Parathyroid adenoma (tissue), 2 donors: ENCODE results near the gene ITPR3.

Experiments
- H2AFZ ChIP-seq: fragments of 300-600 bp; sonication (generic); one replicate; pipeline ENCODE4 v1.7.0; 2017; ENCODE audit warnings: antibody characterized with exemption, mild to moderate bottlenecking
- H3K27ac ChIP-seq: fragments of 300-600 bp; sonication (generic); one replicate; pipeline ENCODE4 v1.7.0; 2017
- H3K27me3 ChIP-seq: fragments of 300-600 bp; sonication (generic); one replicate; pipeline ENCODE4 v1.7.0; 2017; ENCODE audit warnings: low read length; ENCODE audit not compliant: control insufficient read depth, insufficient read depth
- H3K36me3 ChIP-seq: fragments of 300-600 bp; sonication (generic); one replicate; pipeline ENCODE4 v1.7.0; 2017; ENCODE audit warnings: low read length; ENCODE audit not compliant: control insufficient read depth, insufficient read depth
- H3K4me1 ChIP-seq: fragments of 300-600 bp; sonication (generic); one replicate; pipeline ENCODE4 v1.7.0; 2017; ENCODE audit warnings: control low read depth
- H3K4me2 ChIP-seq: fragments of 300-600 bp; sonication (generic); one replicate; pipeline ENCODE4 v1.7.0; 2017; ENCODE audit warnings: low read length
- H3K4me3 ChIP-seq: fragments of 300-600 bp; sonication (generic); one replicate; pipeline ENCODE4 v1.7.0; 2017; ENCODE audit warnings: low read depth, low read length
- H3K79me2 ChIP-seq: fragments of 300-600 bp; sonication (generic); one replicate; pipeline ENCODE4 v1.7.0; 2017; ENCODE audit warnings: control low read depth
- H3K9ac ChIP-seq: fragments of 300-600 bp; sonication (generic); one replicate; pipeline ENCODE4 v1.7.0; 2017; ENCODE audit warnings: mild to moderate bottlenecking
- H3K9me3 ChIP-seq: fragments of 300-600 bp; sonication (generic); one replicate; pipeline ENCODE4 v1.7.0; 2017; ENCODE audit warnings: low read length; ENCODE audit not compliant: control insufficient read depth
- TF ChIP-seq, protein P1 (sequence below): fragments of 300-600 bp; sonication (generic); IDR thresholded peaks from one replicate; pipeline ENCODE4 v1.7.0; 2017; ENCODE audit warnings: antibody characterized with exemption, mild to moderate bottlenecking
- donor health status: primary hyperparathyroidism.

The ITPR3 gene

DNA sequence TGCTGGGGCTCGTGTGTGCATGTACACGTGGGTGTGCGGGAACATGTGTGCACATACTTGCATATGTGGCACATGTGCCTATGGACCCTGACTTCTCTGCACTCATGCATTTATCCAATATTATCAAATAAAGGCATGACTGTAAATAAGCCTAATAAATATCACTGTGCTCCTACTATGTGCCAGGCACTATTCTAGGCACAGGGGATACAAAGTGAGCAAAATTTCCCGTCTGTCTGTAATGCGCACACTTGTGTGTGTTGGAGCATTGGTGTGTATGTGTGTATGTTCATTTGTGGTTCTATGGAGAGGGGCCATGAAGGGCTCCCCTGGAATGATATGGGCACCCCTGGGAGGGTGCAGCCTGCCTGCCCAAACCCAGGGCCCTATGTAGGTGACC lies 41.9 kb downstream of the ITPR3 start:
- Histone ChIP-seq H3K27me3 (no peaks in the 10 kb centered on the region), H3K4me3 (no peak overlapping the region), H3K9me3 (no peaks in the 10 kb centered on the region), H3K4me2 (no peak overlapping the region), H3K4me1 (no peaks in the 10 kb centered on the region), H2AFZ (no peak overlapping the region), H3K36me3 (no peaks in the 10 kb centered on the region), H3K9ac (no peak overlapping the region), H3K79me2 (no peaks in the 10 kb centered on the region), H3K27ac (no peak overlapping the region)
- TF ChIP-seq, protein P1, sequence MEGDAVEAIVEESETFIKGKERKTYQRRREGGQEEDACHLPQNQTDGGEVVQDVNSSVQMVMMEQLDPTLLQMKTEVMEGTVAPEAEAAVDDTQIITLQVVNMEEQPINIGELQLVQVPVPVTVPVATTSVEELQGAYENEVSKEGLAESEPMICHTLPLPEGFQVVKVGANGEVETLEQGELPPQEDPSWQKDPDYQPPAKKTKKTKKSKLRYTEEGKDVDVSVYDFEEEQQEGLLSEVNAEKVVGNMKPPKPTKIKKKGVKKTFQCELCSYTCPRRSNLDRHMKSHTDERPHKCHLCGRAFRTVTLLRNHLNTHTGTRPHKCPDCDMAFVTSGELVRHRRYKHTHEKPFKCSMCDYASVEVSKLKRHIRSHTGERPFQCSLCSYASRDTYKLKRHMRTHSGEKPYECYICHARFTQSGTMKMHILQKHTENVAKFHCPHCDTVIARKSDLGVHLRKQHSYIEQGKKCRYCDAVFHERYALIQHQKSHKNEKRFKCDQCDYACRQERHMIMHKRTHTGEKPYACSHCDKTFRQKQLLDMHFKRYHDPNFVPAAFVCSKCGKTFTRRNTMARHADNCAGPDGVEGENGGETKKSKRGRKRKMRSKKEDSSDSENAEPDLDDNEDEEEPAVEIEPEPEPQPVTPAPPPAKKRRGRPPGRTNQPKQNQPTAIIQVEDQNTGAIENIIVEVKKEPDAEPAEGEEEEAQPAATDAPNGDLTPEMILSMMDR: no peak

DNA sequence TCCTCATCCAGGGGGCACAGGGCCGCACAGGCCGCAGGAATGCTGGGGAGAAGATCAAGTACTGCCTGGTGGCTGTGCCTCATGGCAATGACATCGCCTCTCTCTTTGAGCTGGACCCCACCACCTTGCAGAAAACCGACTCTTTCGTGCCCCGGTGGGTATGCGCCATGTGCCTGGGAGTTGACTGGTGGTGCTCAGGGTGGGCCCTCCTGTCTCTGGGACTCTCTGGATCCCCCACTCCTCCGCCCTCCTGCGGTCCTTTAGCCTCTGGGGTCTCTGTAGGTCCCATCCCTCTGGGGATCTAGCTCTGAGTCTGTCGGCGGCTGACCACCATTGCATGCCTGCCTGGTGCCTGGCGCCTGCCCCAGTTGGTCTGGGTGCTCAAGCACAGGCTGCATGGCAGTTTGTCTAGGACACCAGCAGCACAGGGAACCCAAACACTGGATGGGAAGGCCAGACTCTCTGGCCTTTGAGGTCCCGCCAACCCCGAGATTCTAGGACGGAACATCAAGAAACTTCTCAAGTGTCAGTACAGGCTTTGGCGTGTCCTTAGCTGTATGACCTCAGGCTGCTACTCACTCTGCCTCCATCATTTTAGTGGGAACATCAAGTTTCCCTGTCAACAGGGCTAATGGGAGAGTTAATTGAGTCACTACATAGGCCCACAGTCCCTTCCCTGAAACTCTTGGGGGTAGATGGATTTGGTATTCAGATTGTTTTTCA lies 42.8 kb downstream of the ITPR3 start:
- no peaks in the 10 kb centered on the region for H3K79me2 ChIP-seq
- H3K27ac ChIP-seq: no peak overlapping the region
- no peak overlapping the region for H3K4me2 ChIP-seq
- TF ChIP-seq, protein P1: no peak
- no peaks in the 10 kb centered on the region for H3K27me3 ChIP-seq
- H3K4me3 ChIP-seq: no peak overlapping the region
- H3K9me3 ChIP-seq: no peaks in the 10 kb centered on the region
- no peak overlapping the region for H3K9ac ChIP-seq
- H3K36me3 ChIP-seq: no peaks in the 10 kb centered on the region
- no peaks in the 10 kb centered on the region for H3K4me1 ChIP-seq
- no peak overlapping the region for H2AFZ ChIP-seq

GRCh38 chr6:33664506-33665057 lies 43.5 kb downstream of the ITPR3 start:
- no peaks in the 10 kb centered on the region for H3K36me3 ChIP-seq
- H3K9me3 ChIP-seq: no peaks in the 10 kb centered on the region
- H3K79me2 ChIP-seq: no peaks in the 10 kb centered on the region
- no peaks in the 10 kb centered on the region for H3K4me1 ChIP-seq
- no peak overlapping the region for H3K9ac ChIP-seq
- no peak overlapping the region for H3K4me2 ChIP-seq
- H3K27me3 ChIP-seq: no peaks in the 10 kb centered on the region
- H3K4me3 ChIP-seq: no peak overlapping the region
- H2AFZ ChIP-seq: no peak overlapping the region
- no peak overlapping the region for H3K27ac ChIP-seq
- TF ChIP-seq, protein P1: no peak

- H3K79me2 ChIP-seq: no peaks in the 10 kb centered on the region
- H3K4me1 ChIP-seq: no peaks in the 10 kb centered on the region
- no peaks in the 10 kb centered on the region for H3K27me3 ChIP-seq
- H3K4me3 ChIP-seq: no peak overlapping the region
- TF ChIP-seq, protein P1: no peak
- H3K9me3 ChIP-seq: no peaks in the 10 kb centered on the region
- no peak overlapping the region for H3K4me2 ChIP-seq
- no peak overlapping the region for H3K27ac ChIP-seq
- no peaks in the 10 kb centered on the region for H3K36me3 ChIP-seq
- H2AFZ ChIP-seq: no peak overlapping the region
- no peak overlapping the region for H3K9ac ChIP-seq
Measured at GRCh38 chr6:33665957-33666356, 44.8 kb downstream of the ITPR3 start.

DNA sequence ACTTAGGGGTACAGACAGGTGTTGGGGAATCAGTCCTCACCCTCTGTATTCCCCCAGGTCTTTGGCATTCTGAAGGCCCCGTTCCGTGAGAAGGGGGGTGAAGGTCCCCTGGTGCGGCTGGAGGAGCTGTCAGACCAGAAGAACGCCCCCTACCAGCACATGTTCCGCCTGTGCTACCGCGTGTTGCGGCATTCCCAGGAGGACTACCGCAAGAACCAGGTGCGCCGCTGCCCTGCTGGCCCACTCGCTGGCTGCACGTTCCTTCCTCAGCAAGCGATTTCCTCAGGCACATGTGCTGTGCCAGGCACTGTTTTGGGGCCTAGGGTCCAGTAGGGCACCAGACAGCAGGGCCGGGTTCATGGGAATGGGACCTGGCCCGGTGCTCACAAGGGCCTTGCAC lies 46.0 kb downstream of the ITPR3 start:
- TF ChIP-seq, protein P1: no peak
- no peak overlapping the region for H3K27ac ChIP-seq
- no peak overlapping the region for H3K4me3 ChIP-seq
- H3K27me3 ChIP-seq: no peaks in the 10 kb centered on the region
- H3K9ac ChIP-seq: no peak overlapping the region
- no peak overlapping the region for H3K4me2 ChIP-seq
- no peaks in the 10 kb centered on the region for H3K4me1 ChIP-seq
- no peaks in the 10 kb centered on the region for H3K9me3 ChIP-seq
- H3K36me3 ChIP-seq: no peaks in the 10 kb centered on the region
- H2AFZ ChIP-seq: no peak overlapping the region
- no peaks in the 10 kb centered on the region for H3K79me2 ChIP-seq
